ENCODE measurements around the gene TOP1.

GRCh38 chr20:41141153-41141815 lies 112.7 kb downstream of the TOP1 start:
- TF ChIP-seq POLR2A (IDR thresholded peaks at IDR 0.05; ENCODE audit: low read length) (no peak), GATA1 (IDR thresholded peaks at IDR 0.05; ENCODE audit: low read depth, low read length) (no peak)
